SU-DHL-6 (cell line): Measurements from ENCODE around the gene FCRL4.

Experiments used
- CTCF ChIP-seq: fragments of 200-600 bp; sonication (generic); IDR thresholded peaks from one replicate; pipeline ENCODE4 v1.5.1; 2017; ENCODE audit warnings: antibody characterized with exemption, mild to moderate bottlenecking, low read length, moderate library complexity; ENCODE audit not compliant: insufficient read depth, poor library complexity, severe bottlenecking
- EZH2phosphoT487 ChIP-seq: fragments of 200-600 bp; sonication (generic), shearing (Covaris generic); conservative IDR thresholded peaks from 2 replicates; pipeline ENCODE4 v1.6.1; 2018; ENCODE audit warnings: mild to moderate bottlenecking, antibody characterized with exemption, low read length, moderate library complexity, mixed read lengths

DNA sequence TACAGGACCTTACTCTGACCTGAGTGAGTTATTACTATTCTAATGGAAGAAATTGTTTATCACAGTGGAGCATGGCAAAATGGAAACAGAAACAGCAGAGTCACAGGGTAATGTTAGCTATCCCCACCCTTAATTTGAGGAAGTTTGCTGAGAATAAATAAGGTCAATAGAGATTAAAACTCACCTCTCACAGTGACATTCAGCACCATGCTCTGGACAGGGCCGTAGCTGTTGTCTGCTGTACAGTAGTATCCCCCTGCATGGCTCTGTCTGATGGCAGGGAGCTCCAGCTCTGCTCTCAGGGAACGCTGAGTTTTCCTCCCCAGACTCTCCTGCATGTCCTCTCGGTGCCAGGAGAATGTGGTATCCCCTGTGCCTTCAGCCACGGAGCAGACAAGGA lies 11.9 kb downstream of the FCRL4 start:
- TF ChIP-seq EZH2phosphoT487 (no peak), CTCF (no peak)
